Astrocyte (in vitro differentiated cells and primary cell): ENCODE measurements around the gene PRSS22.

ENCODE experiments used
- CTCF ChIP-seq: IDR thresholded peaks from 2 replicates; pipeline ENCODE4 v1.5.1; 2011; ENCODE audit warnings: low read depth, mild to moderate bottlenecking, inconsistent platforms, low read length, moderate library complexity; ENCODE audit not compliant: insufficient read depth
- EZH2 ChIP-seq: IDR thresholded peaks from 2 replicates; pipeline ENCODE4 v1.6.1; 2012; ENCODE audit warnings: mild to moderate bottlenecking, low read length, inconsistent platforms; ENCODE audit not compliant: insufficient read depth

DNA sequence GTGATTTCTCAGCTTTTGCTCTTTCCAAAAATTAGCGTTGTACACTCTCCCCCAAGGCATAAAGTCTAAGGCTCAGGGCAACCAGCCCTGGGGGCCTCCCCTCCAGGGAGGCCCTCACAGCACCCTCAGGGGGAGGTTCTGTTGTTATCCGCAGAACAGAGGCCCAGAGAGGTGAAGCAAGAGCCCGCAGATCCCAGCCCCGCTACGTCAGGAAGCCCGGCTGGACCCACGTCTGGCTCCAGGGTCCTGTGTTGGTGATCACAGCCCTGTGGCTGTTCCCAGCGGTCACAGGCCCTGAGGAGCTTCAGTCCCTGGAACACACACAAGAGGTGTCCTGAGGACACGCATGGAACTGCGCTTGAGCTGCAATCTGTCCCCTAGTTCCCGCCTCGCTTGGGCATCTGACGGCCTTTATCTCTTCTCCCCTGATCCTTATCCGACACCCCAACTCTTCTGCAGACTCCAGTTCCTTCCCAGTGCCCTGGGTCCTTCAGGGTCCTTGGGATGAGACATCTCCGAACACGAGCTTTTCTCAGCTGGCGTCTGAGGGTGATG, 29.0 kb downstream of the PRSS22 start:
- TF ChIP-seq CTCF (no peak), EZH2 (no peak)
